ENCODE measurements around the gene TOR2A. TPM values are rescaled to one million over a fixed set of nuclear protein-coding genes. Genes with fewer than 3 reads are reported as not detected.

The TOR2A gene
- polyA plus RNA-seq, 1 donor (not counting 4 experiments of a cell fraction or from before 2014, with no cell fraction given) = 2.3 TPM

DNA sequence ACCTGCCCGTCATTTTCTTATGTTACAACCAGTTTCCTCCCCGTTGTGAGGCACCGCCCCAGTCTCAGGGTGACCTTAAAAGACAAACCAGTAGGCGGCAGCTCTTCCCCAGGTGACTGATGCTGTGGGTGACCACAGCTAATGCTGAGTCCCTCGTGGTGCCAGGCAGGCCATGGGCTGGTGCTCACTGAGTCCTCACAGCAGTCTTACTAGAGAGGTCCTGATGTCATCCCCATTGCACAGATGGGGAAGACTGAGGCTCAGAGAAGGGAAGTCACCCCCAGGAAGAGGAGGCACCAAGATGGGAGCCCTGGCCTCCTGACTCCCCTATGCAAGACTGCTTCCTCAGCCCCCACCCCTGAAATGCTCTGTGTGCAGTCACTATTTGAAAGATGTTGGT lies 27.3 kb downstream of the TOR2A start:
- H3K4me3 ChIP-seq (ENCODE audit: control insufficient read depth in 2 of 3, extremely low read depth in 1 of 3, insufficient read depth in 2 of 3, low read depth in 1 of 3, low read length in 3 of 3) = no peak overlapping the region
- DNase-seq (ENCODE audit: low read depth, low spot score) (no peak), FAIRE-seq (no peak)
- H2AFZ ChIP-seq (ENCODE audit: control insufficient read depth, low read length) = no peak overlapping the region
- H3K79me2 ChIP-seq (ENCODE audit: control insufficient read depth, insufficient read depth, low read length) = no peaks in the 10 kb centered on the region
- H3K27ac ChIP-seq (ENCODE audit: control insufficient read depth, insufficient read depth, low read length) = no peak overlapping the region
- H3K4me2 ChIP-seq (ENCODE audit: control insufficient read depth, extremely low read depth, insufficient read depth, low read depth, low read length) = no peak overlapping the region
- no peaks in the 10 kb centered on the region for H3K4me1 ChIP-seq (ENCODE audit: control insufficient read depth, extremely low read depth, insufficient read depth, low read length)
- dilution Hi-C loops (cut with MboI; ENCODE audit: extremely low pct_ligation_motif_present, low sequenced_read_pairs) = no loop called here
- no peaks in the 10 kb centered on the region for H3K27me3 ChIP-seq (ENCODE audit: control insufficient read depth, extremely low read depth, insufficient read depth, low read length)
- H3K9me1 ChIP-seq (ENCODE audit: control insufficient read depth, extremely low read depth, insufficient read depth, low read length) = no peaks in the 10 kb centered on the region
- TF ChIP-seq EZH2 (IDR thresholded peaks at IDR 0.05; ENCODE audit: low read length) = no peak
- TF ChIP-seq, protein P1, sequence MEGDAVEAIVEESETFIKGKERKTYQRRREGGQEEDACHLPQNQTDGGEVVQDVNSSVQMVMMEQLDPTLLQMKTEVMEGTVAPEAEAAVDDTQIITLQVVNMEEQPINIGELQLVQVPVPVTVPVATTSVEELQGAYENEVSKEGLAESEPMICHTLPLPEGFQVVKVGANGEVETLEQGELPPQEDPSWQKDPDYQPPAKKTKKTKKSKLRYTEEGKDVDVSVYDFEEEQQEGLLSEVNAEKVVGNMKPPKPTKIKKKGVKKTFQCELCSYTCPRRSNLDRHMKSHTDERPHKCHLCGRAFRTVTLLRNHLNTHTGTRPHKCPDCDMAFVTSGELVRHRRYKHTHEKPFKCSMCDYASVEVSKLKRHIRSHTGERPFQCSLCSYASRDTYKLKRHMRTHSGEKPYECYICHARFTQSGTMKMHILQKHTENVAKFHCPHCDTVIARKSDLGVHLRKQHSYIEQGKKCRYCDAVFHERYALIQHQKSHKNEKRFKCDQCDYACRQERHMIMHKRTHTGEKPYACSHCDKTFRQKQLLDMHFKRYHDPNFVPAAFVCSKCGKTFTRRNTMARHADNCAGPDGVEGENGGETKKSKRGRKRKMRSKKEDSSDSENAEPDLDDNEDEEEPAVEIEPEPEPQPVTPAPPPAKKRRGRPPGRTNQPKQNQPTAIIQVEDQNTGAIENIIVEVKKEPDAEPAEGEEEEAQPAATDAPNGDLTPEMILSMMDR (optimal IDR thresholded peaks at IDR 0.05 in 1 of 3, IDR thresholded peaks at IDR 0.05 in 1 of 3, conservative IDR thresholded peaks at IDR 0.05 in 1 of 3; ENCODE audit: extremely low read depth in 1 of 3, insufficient read depth in 2 of 3, low read length in 3 of 3) = peak in 2 of 3 experiments; percentile 9 to 27
- peaks cover 0 to 3% of the 10 kb centered on the region in 2 experiments for H3K36me3 ChIP-seq (ENCODE audit: control insufficient read depth in 2 of 2, extremely low read depth in 1 of 2, insufficient read depth in 2 of 2, low read length in 2 of 2)
- no peaks in the 10 kb centered on the region for H3K9me3 ChIP-seq (ENCODE audit: control insufficient read depth, low read depth, low read length)
- H3K9ac ChIP-seq (ENCODE audit: control insufficient read depth, extremely low read depth, insufficient read depth, low read length) = no peak overlapping the region
- H4K20me1 ChIP-seq (ENCODE audit: control insufficient read depth, extremely low read depth, insufficient read depth, low read length) = no peaks in the 10 kb centered on the region

DNA sequence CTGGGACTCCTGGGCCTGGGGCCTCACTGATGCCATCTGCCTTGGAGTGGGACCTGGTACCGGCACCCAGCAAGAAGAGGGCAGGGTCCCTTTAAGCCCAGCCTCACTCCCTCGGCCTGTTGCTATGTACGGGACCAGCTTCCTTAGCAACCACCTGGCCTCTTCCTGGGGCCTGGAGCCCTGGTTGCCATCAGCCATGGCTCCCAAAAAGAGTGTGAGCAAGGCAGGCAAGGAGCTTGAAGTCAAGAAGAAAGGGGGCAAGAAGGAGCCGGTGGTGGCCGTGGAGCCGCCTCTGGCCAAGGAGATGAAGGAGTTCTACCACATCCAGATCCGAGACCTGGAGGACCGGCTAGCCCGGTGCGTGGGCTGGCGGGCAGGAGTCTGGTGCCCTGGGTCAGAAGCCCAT lies 28.3 kb downstream of the TOR2A start, which contains the start of gene CFAP157:
Gene CFAP157, plus strand, starts transcription at position 153 of the 406 bp plus-strand sequence. Its CDS starts 44 bp downstream, at position 197.
- no peaks in the 10 kb centered on the region for H3K9me3 ChIP-seq (ENCODE audit: control insufficient read depth, low read depth, low read length)
- DNase-seq (ENCODE audit: low read depth, low spot score) (no peak), FAIRE-seq (no peak)
- H3K36me3 ChIP-seq (ENCODE audit: control insufficient read depth in 2 of 2, extremely low read depth in 1 of 2, insufficient read depth in 2 of 2, low read length in 2 of 2) = no peaks in the 10 kb centered on the region
- no peaks in the 10 kb centered on the region for H3K4me1 ChIP-seq (ENCODE audit: control insufficient read depth, extremely low read depth, insufficient read depth, low read length)
- no peak within 1 kb of the TSS for H3K4me2 ChIP-seq (ENCODE audit: control insufficient read depth, extremely low read depth, insufficient read depth, low read depth, low read length)
- dilution Hi-C loops (cut with MboI; ENCODE audit: extremely low pct_ligation_motif_present, low sequenced_read_pairs) = no loop called here
- H3K27me3 ChIP-seq (ENCODE audit: control insufficient read depth, extremely low read depth, insufficient read depth, low read length) = no peaks in the 10 kb centered on the region
- TF ChIP-seq EZH2 (IDR thresholded peaks at IDR 0.05; ENCODE audit: low read length) = no peak
- TF ChIP-seq, protein P1 (optimal IDR thresholded peaks at IDR 0.05 in 1 of 3, IDR thresholded peaks at IDR 0.05 in 1 of 3, conservative IDR thresholded peaks at IDR 0.05 in 1 of 3; ENCODE audit: extremely low read depth in 1 of 3, insufficient read depth in 2 of 3, low read length in 3 of 3) = no peak
- no peaks in the 10 kb centered on the region for H4K20me1 ChIP-seq (ENCODE audit: control insufficient read depth, extremely low read depth, insufficient read depth, low read length)
- no peak within 1 kb of the TSS for H2AFZ ChIP-seq (ENCODE audit: control insufficient read depth, low read length)
- no peak within 1 kb of the TSS for H3K9ac ChIP-seq (ENCODE audit: control insufficient read depth, extremely low read depth, insufficient read depth, low read length)
- H3K4me3 ChIP-seq (ENCODE audit: control insufficient read depth in 2 of 3, extremely low read depth in 1 of 3, insufficient read depth in 2 of 3, low read depth in 1 of 3, low read length in 3 of 3) = no peak within 1 kb of the TSS
- H3K27ac ChIP-seq (ENCODE audit: control insufficient read depth, insufficient read depth, low read length) = no peak within 1 kb of the TSS
- H3K79me2 ChIP-seq (ENCODE audit: control insufficient read depth, insufficient read depth, low read length) = no peaks in the 10 kb centered on the region
- H3K9me1 ChIP-seq (ENCODE audit: control insufficient read depth, extremely low read depth, insufficient read depth, low read length) = no peaks in the 10 kb centered on the region
